Endothelial cell of umbilical vein (primary cell): ENCODE results near the gene LRRC8E. TPM values are rescaled to one million over a fixed set of nuclear protein-coding genes. Genes with fewer than 3 reads are reported as not detected.

Source experiments
- BruUV-seq: library from RNA; stranded (reverse); fragments of 400-500 nt; replicated peaks from 2 replicates; lab custom pipeline; 2021; lab: Mats Ljungman, UMichigan
- CTCF ChIA-PET: fragments of 300-600, 350-600 bp; sonication (Branson Sonifier 250); formaldehyde crosslinking; loops from one replicate; lab custom pipeline; 2021; ENCODE audit warnings: antibody characterized with exemption, inconsistent platforms; lab: Charles Lee
- POLR2A ChIA-PET: fragments of 300-600, 350-600 bp; sonication (Branson Sonifier 250); formaldehyde crosslinking; loops from one replicate; lab custom pipeline; 2021; ENCODE audit warnings: antibody characterized with exemption, inconsistent platforms; lab: Charles Lee
- DNase-seq: peaks from one replicate; pipeline ENCODE4 v3.0.0-alpha.2; 2011; ENCODE audit warnings: low read depth, low spot score
- FAIRE-seq: peaks from 2 replicates; lab custom pipeline; 2011; peaks lifted over from hg19 to GRCh38; lab: Jason Lieb, UNC
- H2AFZ ChIP-seq: 2 replicates; pipeline ENCODE4 v1.6.0; 2012; ENCODE audit warnings: low read depth, low read length, control low read depth, inconsistent platforms
- H3K27ac ChIP-seq: 2 replicates; pipeline ENCODE4 v1.5.1; 2011; ENCODE audit warnings: low read depth, mild to moderate bottlenecking, control low read depth, low read length, moderate library complexity; ENCODE audit not compliant: insufficient read depth
- H3K27me3 ChIP-seq, 2 experiments: 2 replicates each; pipeline versions ENCODE4 v1.6.0 to v1.6.1; 2011; ENCODE audit warnings: low read length in 2 of 2, mixed read lengths in 1 of 2; ENCODE audit not compliant: control insufficient read depth in 2 of 2, insufficient read depth in 2 of 2
- H3K36me3 ChIP-seq, 2 experiments: 2 replicates in 1 of 2; 3 replicates in 1 of 2; pipeline ENCODE4 v1.5.1; 2011; ENCODE audit warnings: low read length in 2 of 2, mild to moderate bottlenecking in 1 of 2, moderate library complexity in 1 of 2; ENCODE audit not compliant: control insufficient read depth in 2 of 2, insufficient read depth in 2 of 2; ENCODE audit errors: extremely low read depth in 1 of 2
- H3K4me1 ChIP-seq: 3 replicates; pipeline ENCODE4 v1.5.1; 2011; ENCODE audit warnings: mild to moderate bottlenecking, low read length; ENCODE audit not compliant: control insufficient read depth, insufficient read depth; ENCODE audit errors: extremely low read depth
- H3K4me2 ChIP-seq: 2 replicates; pipeline ENCODE4 v1.6.1; 2011; ENCODE audit warnings: low read length, control low read depth, mixed read lengths; ENCODE audit not compliant: insufficient read depth
- H3K4me3 ChIP-seq, 3 experiments: fragments of 200-600 bp in 1 of 3; sonication (generic), shearing (Covaris generic) in 1 of 3; replicated peaks in 1 of 3; 2 replicates each; pipeline ENCODE4 v1.5.1; 2011 to 2016; ENCODE audit warnings: control low read depth in 3 of 3, low read length in 3 of 3, mild to moderate bottlenecking in 2 of 3, inconsistent platforms in 1 of 3, low read depth in 1 of 3, moderate library complexity in 1 of 3; ENCODE audit not compliant: insufficient read depth in 1 of 3
- H3K79me2 ChIP-seq: 2 replicates; pipeline ENCODE4 v1.6.0; 2012; ENCODE audit warnings: low read length, inconsistent platforms; ENCODE audit not compliant: control insufficient read depth, insufficient read depth
- H3K9ac ChIP-seq: replicated peaks from 2 replicates; pipeline ENCODE3; 2011; ENCODE audit warnings: low read length, control low read depth; ENCODE audit not compliant: insufficient read depth; ENCODE audit errors: extremely low read depth
- H3K9me1 ChIP-seq: replicated peaks from 3 replicates; pipeline ENCODE4 v1.6.0; 2011; ENCODE audit warnings: mild to moderate bottlenecking, low read length; ENCODE audit not compliant: control insufficient read depth, insufficient read depth; ENCODE audit errors: extremely low read depth
- H3K9me3 ChIP-seq: replicated peaks from 2 replicates; pipeline ENCODE4 v1.5.1; 2012; ENCODE audit warnings: low read length, inconsistent platforms; ENCODE audit not compliant: control insufficient read depth, insufficient read depth
- H4K20me1 ChIP-seq: replicated peaks from 2 replicates; pipeline ENCODE3; 2011; ENCODE audit warnings: mild to moderate bottlenecking, low read length; ENCODE audit not compliant: control insufficient read depth, insufficient read depth; ENCODE audit errors: extremely low read depth
- EZH2 ChIP-seq: IDR thresholded peaks from 2 replicates; pipeline ENCODE4 v1.6.1; 2012; ENCODE audit warnings: borderline replicate concordance, low read depth, mild to moderate bottlenecking, moderate library complexity, low read length, inconsistent platforms; ENCODE audit not compliant: severe bottlenecking
- FOS ChIP-seq: IDR thresholded peaks from 2 replicates; pipeline ENCODE4 v1.6.1; 2011; ENCODE audit warnings: mild to moderate bottlenecking, low read length, moderate library complexity, borderline replicate concordance; ENCODE audit not compliant: insufficient read depth
- GATA2 ChIP-seq: IDR thresholded peaks from 2 replicates; pipeline ENCODE4 v1.7.0; 2011; ENCODE audit warnings: low read depth, mild to moderate bottlenecking, moderate library complexity, mixed read lengths, low read length; ENCODE audit not compliant: insufficient read length, insufficient read depth
- JUN ChIP-seq: IDR thresholded peaks from 2 replicates; pipeline ENCODE4 v1.6.1; 2011; ENCODE audit warnings: borderline replicate concordance, low read depth; ENCODE audit not compliant: insufficient read length, insufficient read depth
- MYC ChIP-seq: IDR thresholded peaks from one replicate; pipeline ENCODE4 v1.6.1; 2011; ENCODE audit warnings: mild to moderate bottlenecking, low read depth, low read length
- POLR2A ChIP-seq: IDR thresholded peaks from 2 replicates; pipeline ENCODE4 v1.6.1; 2012; ENCODE audit warnings: low read depth, mild to moderate bottlenecking, control low read depth, low read length
- POLR2AphosphoS5 ChIP-seq: IDR thresholded peaks from 2 replicates; pipeline ENCODE4 v1.6.1; 2012; ENCODE audit warnings: low read depth, mild to moderate bottlenecking, control low read depth, low read length, moderate library complexity; ENCODE audit not compliant: insufficient read depth
- dilution Hi-C: fragments of 300-500 bp; cut with MboI; formaldehyde crosslinking; loops from one replicate; pipeline ENCODE4 v1.15.0; 2019; ENCODE audit warnings: low sequenced_read_pairs; ENCODE audit not compliant: extremely low pct_ligation_motif_present
- intact Hi-C: fragments of 100-400 bp; cut with micrococcal nuclease; formaldehyde crosslinking; loops from one replicate; pipeline ENCODE4 v1.10.0; 2022
- polyA plus RNA-seq, 4 experiments: library from polyadenylated mRNA; depleted of rRNA in 3 of 4; stranded (reverse) in 3 of 4; unstranded in 1 of 4; fragments of >200 nt; gene quantifications; 2 replicates each; pipeline versions ENCODE4 v1.2.1 to v1.2.3, GENCODE V29; 2011 to 2012; ENCODE audit warnings: missing spikeins in 1 of 4
- total RNA-seq: library from RNA; stranded (reverse); gene quantifications from 2 replicates; pipeline ENCODE4 v1.2.3, GENCODE V29; 2021
- TF ChIP-seq, protein P1 (sequence below): IDR thresholded peaks from 2 replicates; pipeline ENCODE4 v1.6.1; 2011; ENCODE audit not compliant: insufficient read depth, insufficient read length
- TF ChIP-seq, protein P2 (sequence below), 2 donors: IDR thresholded peaks; 1 replicate in 1 of 2; 2 replicates in 1 of 2; pipeline ENCODE4 v1.5.1; 2011; ENCODE audit warnings: low read length in 2 of 2, mild to moderate bottlenecking in 2 of 2, moderate library complexity in 2 of 2, control low read depth in 1 of 2, inconsistent platforms in 1 of 2, low read depth in 1 of 2; ENCODE audit not compliant: insufficient read depth in 1 of 2; ENCODE audit errors: extremely low read depth in 1 of 2

LRRC8E gene
- total and polyA plus RNA-seq, 2 donors (not counting 3 experiments of a cell fraction or from before 2014, with no cell fraction given), result 1.1 to 1.6 TPM

DNA sequence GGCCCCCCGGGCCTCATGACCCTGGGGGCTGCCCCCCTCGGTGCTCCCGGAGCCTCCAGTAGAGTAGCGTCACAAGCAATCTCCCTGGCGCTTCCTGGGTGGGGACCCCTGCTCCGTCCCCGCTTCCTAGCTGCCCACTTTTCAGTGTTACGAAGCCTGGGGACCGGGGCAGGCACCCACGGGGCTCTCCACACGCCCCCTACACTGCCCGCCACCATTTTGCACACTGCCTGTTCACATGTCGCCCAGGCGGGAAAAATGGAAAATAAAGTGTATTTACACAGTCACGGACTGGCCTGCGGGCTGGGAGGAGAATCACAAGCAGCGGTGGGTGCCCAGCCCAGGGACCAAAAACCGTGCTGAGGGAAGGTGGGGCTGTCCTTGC is 23.6 kb upstream of the LRRC8E start:
- Histone ChIP-seq H3K27me3 (peaks cover 12 to 21% of the 10 kb centered on the region in 2 experiments), H3K4me3 (no peak overlapping the region), H3K36me3 (no peaks in the 10 kb centered on the region), H3K4me2 (no peak overlapping the region), H3K27ac (no peak overlapping the region), H3K9me3 (no peaks in the 10 kb centered on the region), H3K9me1 (no peaks in the 10 kb centered on the region), H4K20me1 (no peaks in the 10 kb centered on the region), H2AFZ (no peak overlapping the region), H3K9ac (no peak overlapping the region), H3K4me1 (peaks cover 7% of the 10 kb centered on the region), H3K79me2 (no peaks in the 10 kb centered on the region)
- intact Hi-C loops, result no loop called here
- DNase-seq (no peak), FAIRE-seq (no peak)
- dilution Hi-C loops, result no loop called here
- no TSS peak for BruUV-seq
- ChIA-PET CTCF (interaction anchor here (0.9 kb wide), 1 partner anchor 235 kb away, joined by 3 read pairs; the partner anchor contains the start of genes PET100 and XAB2), POLR2A (no interaction called here)
- TF ChIP-seq GATA2 (no peak), FOS (no peak), POLR2A (no peak), POLR2AphosphoS5 (no peak), JUN (no peak), MYC (no peak), EZH2 (no peak)
- TF ChIP-seq, protein P1, sequence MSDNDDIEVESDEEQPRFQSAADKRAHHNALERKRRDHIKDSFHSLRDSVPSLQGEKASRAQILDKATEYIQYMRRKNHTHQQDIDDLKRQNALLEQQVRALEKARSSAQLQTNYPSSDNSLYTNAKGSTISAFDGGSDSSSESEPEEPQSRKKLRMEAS, result no peak
- TF ChIP-seq, protein P2, sequence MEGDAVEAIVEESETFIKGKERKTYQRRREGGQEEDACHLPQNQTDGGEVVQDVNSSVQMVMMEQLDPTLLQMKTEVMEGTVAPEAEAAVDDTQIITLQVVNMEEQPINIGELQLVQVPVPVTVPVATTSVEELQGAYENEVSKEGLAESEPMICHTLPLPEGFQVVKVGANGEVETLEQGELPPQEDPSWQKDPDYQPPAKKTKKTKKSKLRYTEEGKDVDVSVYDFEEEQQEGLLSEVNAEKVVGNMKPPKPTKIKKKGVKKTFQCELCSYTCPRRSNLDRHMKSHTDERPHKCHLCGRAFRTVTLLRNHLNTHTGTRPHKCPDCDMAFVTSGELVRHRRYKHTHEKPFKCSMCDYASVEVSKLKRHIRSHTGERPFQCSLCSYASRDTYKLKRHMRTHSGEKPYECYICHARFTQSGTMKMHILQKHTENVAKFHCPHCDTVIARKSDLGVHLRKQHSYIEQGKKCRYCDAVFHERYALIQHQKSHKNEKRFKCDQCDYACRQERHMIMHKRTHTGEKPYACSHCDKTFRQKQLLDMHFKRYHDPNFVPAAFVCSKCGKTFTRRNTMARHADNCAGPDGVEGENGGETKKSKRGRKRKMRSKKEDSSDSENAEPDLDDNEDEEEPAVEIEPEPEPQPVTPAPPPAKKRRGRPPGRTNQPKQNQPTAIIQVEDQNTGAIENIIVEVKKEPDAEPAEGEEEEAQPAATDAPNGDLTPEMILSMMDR (IDR thresholded peaks at IDR 0.05; ENCODE audit: extremely low read depth in 1 of 2, insufficient read depth in 1 of 2, low read depth in 1 of 2, low read length in 2 of 2), result no peak
